Hippocampal formation (tissue), 2 donors: ENCODE data around the gene TP53.

Source experiments
- DNase-seq, 2 donors: peaks; one replicate each; lab custom pipeline; 2025; lab: John Stamatoyannopoulos, UW

The TP53 gene

DNA sequence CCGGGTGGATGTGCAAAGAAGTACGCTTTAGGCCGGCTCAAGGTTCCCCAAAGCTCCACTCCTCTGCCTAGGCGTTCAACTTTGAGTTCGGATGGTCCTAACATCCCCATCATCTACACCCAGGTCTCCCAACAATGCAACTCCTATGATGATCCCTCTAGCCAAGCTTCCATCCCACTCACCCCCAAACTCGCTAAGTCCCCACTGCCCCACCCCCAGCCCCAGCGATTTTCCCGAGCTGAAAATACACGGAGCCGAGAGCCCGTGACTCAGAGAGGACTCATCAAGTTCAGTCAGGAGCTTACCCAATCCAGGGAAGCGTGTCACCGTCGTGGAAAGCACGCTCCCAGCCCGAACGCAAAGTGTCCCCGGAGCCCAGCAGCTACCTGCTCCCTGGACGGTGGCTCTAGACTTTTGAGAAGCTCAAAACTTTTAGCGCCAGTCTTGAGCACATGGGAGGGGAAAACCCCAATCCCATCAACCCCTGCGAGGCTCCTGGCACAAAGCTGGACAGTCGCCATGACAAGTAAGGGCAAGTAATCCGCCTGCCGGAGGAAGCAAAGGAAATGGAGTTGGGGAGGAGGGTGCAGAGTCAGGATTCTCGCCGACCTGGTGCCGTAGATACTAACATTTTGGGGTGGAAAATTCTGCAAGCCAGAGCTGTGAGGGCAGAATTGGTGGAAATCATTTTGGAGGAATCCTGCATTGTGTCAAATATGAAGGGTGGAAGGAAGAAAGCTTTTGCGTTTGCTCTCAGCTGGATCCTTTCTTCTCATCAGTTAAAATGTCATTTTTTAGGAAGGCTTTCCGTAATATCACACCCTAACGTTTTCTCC, at the start of gene TP53:
TSS of gene TP53 (minus strand) at position 419 of the 836 bp plus-strand sequence. CDS start 10,896 bp downstream, outside the sequence.
- peak; percentile 87 to 93 for DNase-seq

DNA sequence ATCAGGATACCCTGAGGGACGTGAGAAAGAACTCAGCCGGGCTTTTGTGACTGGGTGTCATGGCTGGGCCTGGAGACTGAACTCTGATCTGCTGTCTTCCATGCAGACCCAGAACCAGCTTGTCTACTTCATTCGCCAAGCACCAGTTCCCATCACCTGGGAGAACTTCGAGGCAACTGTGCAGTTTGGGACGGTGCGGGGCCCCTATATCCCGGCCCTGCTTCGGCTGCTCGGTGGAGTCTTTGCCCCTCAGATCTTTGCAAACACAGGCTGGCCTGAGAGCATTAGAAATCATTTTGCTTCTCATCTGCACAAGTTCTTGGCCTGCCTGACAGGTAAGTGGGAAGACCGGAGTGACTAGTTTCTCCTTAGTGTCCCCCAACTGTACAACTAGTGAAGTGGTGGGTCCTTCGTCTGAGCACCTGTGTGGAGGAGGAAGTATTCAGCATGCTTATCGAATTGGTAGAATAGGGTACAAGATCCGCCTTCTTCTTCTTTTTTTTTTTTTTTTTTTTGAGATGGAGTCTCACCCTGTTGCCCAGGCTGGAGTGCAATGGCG, 45.8 kb upstream of the TP53 start:
- no peak for DNase-seq

DNA sequence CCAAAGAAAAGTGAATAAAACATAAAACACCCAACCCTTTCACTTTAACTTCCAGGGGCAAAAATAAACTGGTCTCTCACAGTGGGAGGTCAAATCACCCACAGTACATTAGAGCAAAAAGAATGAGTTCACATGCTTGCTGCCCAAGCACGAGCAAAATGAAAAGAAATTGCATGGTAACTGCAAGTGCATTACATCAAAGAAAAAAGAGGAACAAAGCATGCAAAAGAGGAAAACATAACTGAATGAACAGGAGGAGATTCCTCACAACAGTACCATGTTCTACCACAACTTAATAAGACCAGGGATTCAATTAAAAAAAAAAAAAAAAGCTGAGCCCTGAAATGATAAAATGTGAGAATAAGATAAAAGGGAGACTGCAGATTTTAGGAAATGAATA, 42.5 kb upstream of the TP53 start:
- DNase-seq, result no peak

DNA sequence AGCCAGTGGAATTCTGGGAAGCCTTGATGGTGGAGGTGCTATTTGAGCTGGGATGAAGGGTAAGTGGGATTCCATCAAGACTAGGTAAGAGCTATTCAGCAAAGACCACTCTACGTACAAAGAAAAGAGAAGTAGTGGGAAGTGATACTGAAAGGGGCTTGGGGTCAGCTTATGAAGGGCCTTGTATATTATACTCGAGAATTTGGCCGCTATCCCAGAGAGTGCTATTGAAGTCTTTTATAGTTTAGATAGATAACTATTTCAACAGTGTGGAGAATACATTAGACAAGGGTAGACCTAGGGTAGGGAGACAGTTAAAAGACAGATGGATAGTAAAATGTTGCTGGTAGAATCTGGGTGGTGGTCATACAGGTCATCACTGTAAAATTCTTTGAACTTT, 40.6 kb upstream of the TP53 start:
- DNase-seq, result no peak

DNA sequence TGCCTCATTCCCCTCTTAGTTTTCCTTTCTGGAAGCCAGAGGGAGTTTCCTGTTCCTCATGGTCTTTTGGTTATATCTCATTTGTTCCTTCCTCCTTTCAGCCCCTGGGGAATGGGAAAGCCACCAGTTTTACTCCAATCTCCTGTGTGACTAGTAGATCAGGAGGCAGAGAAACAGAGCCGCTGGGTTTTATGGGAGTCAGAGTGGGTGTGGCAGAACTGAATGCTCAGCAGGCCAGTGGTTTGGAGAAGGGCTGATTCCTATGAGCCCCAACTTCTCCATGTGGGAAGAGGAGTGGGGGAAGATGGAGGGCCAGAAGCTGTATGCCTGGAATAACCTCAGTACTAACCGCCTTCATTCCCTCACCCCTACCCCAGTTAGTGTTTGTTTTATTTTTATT, 34.3 kb upstream of the TP53 start:
- no peak for DNase-seq

DNA sequence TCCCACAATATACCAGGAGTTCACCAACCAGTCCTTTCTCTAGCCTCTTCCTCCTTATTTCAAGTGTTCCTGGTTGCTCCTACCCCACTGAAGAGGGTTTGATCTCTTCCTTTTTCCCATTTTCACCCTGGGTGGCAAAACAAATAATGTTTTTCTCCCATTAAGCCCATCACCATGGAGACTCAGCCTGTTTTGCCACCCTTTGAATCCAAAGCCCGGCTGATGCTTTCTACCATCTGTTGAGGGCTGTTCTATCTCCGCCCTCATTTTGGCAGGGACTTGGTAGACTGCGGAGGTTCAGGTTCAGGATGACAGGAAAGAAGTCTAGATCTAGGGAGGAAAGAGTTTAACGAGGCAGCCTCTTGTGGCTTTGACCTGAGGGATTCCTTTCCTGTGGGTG, 32.8 kb upstream of the TP53 start:
- no peak for DNase-seq

DNA sequence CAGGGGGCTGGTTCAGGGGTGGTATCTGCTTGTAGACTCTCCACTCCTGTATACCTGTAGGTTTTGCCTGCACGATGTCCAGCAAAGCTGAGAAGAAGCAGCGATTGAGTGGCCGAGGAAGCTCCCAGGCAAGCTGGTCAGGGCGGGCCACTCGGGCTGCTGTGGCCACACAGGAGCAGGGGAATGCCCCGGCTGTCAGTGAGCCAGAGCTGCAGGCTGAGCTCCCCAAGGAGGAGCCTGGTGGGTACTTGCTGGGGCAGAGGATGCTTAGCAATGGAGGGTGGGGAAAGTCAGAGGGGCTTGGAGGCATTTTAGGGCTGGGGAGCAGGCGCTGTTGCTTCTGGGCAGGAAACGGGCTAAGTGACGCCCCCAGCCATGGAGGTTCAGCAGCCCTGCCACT, 32.4 kb upstream of the TP53 start:
- DNase-seq, result no peak

DNA sequence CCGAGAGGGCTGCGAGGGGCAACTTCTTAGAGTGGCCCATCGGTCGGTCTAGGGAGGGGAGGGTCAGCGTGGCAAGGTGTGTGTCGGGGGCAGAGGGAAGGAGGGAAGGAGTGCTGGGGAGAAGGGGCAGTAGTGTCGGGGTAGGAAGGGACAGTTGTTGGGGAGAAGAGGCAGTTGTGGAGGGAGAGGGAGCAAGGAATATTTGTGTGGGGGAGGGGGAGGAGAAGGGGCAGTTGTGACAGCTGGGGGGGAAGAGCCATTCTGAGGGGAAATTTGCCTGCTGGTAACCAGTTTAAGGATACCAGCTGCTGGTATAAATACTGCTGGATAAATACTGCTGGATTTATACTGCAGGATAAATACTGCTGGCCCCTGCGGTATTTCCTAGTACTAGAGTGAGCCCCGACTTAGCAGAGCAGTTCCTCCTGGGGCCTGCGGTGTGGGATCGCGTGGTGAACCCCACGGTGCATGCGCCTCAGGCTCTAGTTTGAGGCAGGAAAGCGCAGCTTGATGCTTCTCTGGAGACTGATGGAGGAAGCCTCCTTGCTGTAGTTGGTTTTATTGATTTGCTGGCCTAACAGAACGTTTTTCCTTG, 30.6 kb upstream of the TP53 start:
- no peak for DNase-seq

DNA sequence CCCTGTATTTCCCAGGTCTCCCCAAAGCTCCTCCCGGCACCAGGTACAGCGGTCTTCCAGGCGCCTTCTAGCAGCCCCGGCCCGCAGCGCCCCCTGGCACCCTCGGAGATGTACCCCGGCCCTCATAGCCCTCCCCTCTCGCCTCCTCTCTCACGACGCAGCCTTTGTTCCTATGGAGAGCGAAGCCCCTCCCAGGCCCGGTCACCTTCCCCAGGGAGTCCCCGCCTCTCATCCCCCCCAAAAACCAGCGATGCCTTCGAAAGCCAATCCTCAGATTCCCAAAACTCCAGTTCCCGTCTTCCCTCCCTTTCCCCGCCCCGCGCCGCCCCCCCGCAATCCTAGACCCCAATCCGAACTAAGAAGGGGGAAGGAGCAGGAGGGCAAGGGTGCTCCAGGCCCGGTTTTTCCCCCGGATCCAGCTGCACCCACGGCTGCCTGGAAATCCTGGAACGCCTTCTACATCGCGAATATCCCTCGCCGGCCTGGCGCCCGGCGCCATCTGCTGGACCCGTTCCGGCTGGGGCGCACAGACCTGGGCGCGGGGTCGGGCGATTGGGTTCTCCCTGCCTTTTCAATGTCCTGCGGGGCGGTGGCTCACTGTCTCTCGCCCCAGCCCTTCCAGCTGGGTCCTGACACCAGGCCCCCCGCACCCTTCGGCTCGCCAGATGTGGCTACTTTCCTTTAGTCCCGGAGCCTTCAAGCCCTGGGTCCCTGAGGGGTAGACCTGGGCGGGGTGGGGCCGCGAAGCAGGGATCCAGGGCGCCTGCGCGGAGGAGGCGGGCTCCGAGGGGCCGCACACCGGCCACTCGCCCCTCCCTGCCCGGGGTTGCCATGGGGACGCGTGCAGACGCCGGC, 29.8 kb upstream of the TP53 start, which contains the start of gene DNAH2:
TSS of gene DNAH2 (plus strand) at position 844 of the 855 bp plus-strand sequence. CDS start 1,991 bp downstream, outside the sequence.
- DNase-seq, result peak; percentile 62 to 66

DNA sequence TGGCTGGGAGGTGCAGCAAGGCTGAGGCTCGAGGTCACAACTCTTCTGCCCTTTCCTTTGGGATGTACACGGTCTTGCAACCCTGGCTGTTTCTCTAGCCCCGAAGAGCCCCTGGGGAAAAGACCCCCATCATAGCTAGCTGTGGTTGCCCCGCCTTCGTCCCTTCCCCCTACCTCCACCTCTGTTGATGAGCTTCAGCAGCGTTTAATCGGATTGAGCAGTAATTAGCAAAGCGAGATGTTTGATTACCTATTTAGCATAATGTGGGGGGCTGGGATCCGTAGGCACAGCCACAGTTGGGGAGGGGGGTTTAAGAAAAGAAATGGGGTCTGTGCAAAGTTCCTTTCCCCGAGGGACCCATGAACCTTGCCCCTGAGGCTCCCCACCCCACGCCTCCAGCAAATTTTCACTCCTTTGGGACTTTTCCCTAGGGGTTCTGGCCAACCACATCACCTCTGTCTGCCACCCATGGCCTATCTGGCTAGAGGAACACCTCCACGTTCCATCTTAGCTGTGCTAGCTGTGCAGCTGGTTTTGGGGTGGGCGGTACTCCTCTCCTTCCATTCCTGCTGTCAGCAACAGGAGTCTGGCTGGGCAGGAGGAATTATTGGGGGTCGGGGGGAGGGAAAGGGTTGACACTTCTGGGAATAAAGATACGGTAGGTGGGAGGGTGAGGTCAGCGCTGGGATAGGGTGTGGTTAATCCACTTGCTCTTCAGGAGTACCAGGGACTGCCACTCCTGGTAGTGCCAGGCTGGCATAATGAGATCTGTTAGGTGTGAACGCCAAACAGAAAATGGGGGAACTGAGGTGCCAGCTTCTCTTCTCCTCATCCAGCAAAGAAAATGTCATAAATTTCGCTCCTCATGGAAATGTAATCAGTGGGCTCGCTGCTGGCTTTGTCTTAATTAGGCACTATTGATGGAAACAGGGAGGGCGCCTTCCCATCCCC, 28.9 kb upstream of the TP53 start:
- DNase-seq, result no peak

DNA sequence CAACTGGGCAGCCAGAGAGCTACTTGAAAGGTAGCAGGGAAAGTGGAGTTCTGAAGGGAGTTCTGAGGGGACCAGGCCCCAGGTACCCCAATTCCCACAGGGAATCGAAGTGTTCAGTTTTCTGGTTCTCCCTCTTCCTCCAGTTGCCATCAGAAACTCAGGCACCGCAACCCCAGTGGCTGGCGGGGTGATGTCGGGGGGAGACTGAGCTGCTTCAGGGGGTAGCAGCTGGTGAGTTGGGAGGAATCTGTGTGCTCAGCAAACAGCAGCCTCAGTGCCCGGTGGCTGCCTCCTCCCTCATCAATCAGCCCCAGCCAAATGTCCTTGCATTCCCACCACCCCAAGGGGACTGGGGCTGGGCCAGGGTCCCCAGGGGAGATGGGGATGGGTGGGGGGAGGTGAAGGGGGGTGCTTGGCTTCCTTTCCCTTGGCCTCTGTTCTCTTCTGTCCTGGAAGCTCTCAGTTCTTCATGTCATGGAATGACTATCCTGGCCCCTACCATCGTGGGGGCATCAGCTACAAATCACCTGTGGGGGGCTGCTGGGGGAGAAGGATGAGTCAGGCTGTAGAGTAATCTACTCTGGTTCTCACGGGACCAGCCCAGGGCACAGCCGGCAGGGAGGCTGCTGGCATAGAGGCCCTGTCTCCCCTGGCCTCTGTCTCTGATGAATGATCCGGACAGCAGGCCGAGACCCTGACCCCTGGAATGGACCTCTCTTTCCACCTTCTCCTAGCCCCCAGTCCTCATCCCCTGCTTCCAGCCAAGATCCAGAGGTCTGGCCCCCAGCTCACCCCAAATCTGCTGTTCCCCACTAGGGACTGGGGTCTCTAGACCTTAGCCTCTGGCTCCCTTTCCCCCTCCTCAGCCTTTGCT, 27.7 kb upstream of the TP53 start:
- DNase-seq, result no peak

DNA sequence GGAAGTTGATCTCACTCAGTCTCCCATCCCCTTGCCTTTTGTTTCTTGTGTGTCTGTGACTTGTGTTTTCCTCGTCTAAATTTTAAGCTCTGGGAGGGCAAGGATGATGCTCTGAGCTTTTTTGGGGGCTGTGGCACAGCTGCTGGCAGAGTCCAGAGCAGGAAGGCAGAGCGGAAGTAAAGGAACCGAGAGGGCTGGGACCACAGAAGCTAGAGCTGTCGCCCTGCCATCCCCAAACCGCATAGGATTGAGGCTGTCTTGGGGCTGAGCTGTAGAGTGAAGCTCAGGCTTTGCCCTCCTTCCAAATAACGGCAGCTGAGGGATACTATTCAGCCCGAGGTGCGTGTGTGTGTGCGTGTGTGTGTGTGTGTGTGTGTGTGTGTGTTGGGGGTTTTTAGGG, 26.5 kb upstream of the TP53 start:
- DNase-seq, result no peak

DNA sequence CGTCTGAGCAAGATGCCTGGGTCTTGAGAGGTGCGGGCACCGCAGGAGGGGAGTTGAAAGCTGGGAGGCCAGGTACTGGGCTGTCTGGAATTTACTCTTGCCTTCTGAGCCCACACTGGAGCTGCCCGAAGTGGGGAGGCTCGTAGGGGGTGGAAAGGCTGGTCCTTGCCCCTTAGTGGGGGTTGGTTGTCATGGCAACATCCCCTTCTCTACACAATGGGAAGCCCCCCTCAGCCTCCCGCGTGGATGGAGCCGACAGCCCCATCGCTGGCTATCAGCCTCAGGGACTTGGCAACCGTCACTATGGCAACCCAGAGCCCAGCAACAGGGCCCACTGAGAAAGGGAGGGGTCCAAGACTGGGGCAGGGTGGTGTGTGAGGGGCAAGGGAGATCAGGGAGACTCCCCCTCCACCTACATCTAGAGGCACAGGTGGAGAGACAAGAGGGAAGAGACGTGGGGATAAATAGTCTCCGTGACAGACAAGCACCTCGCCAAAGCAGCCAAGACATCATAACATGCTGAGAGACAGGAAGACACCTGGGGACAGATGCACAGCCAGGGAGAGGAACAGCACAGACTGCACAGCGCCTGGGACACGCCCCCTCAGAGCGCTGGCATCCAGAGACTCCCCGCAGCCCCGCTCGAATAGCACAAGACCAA, 25.0 kb upstream of the TP53 start:
- DNase-seq, result no peak

DNA sequence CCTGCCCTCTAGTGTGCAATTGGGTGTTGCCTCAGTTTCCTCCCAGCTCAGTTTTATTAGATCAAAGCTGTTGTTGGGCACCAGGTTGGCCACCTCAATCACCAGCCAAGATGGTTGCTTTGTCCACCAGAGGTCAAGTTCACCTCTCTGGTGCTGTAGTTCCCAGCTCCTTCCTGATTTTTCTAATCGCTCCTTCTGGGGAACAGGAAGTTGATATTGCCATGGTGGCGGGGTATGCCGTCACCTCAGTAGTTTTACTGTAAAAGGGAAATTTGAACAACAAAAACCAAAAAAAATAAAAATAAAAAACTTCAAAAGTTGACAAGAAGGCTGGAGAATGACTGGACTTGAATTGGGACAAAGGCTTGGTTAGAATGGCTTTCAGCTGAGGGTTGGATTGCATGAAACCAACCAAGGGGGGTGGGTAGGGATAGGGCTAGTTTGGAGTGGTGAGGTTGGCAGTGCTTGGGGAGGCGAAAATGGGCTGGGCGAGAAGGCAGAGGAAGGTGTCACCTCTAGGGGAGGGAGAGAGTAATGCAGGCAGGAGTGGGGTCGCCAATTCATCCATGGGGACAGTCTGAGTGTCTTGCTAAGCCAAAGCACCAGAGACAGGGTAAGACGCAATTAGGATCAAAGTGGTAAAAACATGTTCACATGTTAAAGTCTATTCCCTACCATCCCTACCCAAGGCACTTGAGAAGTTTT, 23.9 kb upstream of the TP53 start:
- no peak for DNase-seq

DNA sequence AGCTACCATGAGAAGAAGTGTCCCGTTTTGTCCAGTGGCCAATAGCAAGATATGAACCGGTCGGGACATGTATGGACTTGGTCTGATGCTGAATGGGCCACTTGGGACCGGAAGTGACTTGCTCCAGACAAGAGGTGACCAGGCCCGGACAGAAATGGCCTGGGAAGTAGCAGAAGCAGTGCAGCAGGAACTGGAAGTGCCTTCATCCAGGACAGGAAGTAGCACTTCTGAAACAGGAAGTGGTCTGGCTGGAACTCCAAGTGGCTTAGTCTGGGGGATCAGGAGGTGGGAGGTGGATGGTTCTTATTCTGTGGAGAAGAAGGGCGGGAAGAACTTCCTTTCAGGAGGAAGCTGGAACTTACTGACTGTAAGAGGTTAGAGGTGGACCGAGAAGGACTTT, 23.0 kb upstream of the TP53 start:
- no peak for DNase-seq

DNA sequence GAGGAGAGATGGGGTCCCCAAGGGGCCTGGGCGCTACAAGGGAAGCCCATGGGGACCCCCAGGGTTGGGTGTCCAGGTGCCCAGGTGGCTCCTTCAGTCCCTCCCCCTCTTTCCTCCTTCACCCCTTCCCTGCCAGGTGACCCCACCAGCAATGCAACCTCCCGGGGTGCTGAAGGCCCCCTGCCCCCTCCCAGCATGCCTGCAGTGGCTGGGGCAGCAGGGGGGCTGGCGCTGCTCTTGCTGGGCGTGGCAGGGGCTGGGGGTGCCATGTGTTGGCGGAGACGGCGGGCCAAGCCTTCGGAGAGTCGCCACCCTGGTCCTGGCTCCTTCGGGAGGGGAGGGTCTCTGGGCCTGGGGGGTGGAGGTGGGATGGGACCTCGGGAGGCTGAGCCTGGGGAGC, 21.7 kb upstream of the TP53 start:
- DNase-seq, result no peak

DNA sequence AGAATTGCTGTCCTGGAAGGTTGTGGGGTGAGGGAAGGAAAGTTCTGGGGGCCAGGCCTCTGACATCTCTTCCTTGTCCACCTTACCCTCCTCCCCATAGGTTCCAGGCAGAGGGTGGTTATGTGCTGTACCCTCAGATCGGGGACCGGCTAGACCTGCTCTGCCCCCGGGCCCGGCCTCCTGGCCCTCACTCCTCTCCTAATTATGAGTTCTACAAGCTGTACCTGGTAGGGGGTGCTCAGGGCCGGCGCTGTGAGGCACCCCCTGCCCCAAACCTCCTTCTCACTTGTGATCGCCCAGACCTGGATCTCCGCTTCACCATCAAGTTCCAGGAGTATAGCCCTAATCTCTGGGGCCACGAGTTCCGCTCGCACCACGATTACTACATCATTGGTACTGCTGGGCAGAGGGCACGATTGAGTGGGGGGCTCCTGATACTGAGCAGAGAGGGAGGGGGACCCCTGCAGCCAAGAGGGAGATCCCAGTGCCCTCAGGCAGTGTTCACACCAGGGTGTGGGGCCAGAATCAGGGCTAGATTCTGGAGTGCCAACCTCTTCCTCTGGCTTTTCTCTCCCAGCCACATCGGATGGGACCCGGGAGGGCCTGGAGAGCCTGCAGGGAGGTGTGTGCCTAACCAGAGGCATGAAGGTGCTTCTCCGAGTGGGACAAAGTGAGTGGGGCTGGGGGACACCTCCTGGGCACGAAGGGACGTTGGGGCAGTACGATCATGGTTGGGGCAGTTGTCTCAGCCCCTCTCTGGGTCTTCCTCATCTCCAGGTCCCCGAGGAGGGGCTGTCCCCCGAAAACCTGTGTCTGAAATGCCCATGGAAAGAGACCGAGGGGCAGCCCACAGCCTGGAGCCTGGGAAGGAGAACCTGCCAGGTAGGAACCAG, 20.8 kb upstream of the TP53 start:
- no peak for DNase-seq

DNA sequence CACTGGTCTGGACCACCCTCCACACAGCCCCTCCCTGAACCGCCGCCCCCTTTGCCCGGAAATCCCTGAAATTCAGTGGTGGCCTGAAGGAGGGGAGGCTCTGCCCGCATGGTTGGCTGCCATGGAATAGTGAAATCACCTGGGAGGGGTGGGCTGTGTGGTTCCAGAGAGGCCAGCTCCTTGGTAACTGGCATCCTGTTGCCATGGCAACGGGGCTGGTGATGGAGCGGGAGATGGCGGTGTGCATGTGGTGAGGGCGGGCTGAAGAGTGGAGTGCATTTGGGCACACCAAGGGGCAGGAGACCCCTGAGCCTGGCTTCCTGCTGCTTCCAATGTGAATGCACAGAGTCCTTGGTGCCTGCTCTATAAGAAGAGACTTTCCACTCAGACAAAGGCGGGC, 20.2 kb upstream of the TP53 start:
- DNase-seq, result no peak
